NCI-H146 treated with DMSO at 0.1 percent for 48 hours (cell line): Measurements from ENCODE around the gene IL17REL.
"Not testable (repeated sequence)": the region's sequence is repeated elsewhere in the genome, so short reads cannot be mapped to it uniquely, and the experiment has no call there.

ENCODE experiments used
- DNase-seq: peaks from one replicate; lab custom pipeline; 2025; ENCODE audit not compliant: unreplicated experiment; lab: John Stamatoyannopoulos, UW

IL17REL gene

DNA sequence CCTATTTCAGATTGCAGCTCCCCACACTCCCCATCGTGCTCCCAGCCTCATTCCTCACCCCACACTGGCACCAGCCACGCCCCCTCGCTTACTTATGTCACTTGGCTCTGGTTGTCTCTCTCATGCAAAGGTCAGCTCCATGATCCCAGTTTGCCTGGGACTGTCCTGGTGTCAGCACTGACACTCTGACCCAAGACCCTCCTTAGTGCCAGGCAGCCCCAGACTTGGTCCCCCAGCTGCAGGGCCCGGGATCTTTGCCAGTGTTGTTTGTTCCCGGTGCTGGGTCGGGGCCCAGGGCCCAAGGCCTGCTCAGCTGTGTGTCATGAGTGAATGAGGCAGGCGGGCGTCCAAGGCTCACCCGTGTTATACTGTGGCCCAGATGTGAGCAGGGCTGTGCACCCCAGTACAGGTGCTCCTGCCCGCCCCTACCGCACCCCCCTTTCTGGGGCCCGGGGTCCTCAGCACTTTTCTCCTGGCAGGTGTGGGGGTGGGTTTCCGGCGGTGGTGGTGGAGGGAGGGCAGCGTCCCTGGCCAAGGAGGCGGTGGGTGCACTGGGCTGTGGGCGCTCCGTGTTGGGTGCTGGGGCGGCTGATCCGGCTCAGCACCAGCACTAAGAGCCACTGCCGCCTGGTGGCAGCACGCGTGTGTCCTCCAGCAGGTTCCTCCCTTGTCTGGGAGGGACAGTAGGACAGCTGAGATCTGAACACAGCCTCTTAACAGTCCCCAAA, 19.5 kb downstream of the IL17REL start:
- DNase-seq: no peak

DNA sequence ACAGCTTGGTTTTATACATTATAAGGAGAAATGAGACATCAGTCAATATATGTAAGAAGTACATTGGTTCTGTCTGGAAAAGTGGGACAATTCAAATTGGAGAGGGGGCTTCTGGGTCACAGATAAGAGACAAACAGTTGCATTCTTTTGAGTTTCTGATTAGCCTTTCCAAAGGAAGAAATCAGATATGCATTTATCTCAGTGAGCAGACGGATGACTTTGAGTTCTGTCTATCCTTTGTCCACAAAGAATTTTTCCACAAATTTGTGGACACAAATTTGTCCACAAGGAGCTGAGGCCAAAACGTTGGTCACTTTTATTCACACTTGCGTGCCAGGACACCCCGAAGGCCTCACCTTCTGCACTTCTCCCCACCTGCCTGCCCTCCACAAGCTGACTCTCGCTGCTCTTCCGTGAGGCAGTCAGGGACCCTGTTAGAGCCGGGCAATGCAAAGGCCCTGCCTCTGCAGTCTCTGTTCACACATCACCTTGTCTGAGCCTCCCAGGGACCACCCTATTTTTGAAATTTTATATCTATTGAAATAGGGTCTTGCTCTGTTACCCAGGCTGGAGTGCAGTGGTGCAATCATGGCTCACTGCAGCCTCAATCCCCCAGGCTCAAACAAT, 20.5 kb downstream of the IL17REL start:
- DNase-seq: no peak

DNA sequence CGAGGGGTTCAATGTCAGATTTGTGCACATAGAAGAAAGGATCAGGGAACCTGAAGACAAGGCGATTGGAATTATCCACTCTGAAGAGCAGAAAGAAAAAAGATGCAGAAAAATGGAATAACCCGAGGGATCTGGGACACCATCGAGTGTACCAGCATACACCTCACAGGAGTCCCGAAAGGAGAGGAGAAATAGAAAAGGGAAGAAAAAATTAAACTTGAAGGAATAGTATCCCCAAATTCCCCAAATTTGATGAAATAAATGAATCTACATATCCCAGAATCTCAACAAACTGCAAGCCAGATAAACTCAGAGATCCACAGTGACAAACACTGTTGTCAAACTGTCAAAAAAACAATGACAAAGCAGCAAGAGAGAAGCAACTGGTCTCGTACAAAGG, 21.4 kb downstream of the IL17REL start:
- DNase-seq: no peak

DNA sequence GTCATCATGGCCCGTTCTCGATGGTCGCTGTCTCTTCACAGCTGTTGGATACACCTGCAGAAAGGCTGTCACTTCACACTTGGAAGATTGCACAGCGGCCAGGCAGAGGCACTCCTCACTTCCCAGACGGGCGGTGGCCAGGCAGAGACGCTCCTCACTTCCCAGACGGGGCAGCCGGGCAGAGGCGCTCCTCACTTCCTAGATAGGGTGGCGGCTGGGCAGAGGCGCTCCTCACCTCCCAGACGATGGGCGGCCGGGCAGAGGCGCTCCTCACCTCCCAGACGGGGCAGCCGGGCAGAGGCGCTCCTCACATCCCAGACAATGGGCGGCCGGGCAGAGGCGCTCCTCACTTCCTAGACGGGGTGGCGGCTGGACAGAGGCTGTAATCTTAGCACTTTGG, 22.7 kb downstream of the IL17REL start:
- not testable (repeated sequence) for DNase-seq

DNA sequence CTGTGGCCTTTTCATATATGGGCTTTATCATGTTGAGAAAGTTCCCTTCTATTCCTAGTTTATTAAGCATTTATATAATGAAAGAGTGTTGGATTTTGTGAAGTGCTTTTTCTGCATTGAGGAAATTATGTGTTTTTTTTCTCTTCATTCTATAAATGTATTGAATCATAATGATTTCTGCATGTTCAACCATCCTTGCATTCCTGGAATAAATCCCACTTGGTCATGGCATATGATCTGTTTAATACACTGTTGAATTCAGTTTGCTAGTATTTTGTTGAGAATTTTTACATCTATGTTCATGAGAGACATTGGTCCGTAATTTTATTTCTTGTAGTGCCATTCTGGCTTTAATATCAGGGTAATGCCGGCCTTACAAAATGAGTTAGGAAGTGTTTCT, 26.2 kb downstream of the IL17REL start:
- DNase-seq: no peak

DNA sequence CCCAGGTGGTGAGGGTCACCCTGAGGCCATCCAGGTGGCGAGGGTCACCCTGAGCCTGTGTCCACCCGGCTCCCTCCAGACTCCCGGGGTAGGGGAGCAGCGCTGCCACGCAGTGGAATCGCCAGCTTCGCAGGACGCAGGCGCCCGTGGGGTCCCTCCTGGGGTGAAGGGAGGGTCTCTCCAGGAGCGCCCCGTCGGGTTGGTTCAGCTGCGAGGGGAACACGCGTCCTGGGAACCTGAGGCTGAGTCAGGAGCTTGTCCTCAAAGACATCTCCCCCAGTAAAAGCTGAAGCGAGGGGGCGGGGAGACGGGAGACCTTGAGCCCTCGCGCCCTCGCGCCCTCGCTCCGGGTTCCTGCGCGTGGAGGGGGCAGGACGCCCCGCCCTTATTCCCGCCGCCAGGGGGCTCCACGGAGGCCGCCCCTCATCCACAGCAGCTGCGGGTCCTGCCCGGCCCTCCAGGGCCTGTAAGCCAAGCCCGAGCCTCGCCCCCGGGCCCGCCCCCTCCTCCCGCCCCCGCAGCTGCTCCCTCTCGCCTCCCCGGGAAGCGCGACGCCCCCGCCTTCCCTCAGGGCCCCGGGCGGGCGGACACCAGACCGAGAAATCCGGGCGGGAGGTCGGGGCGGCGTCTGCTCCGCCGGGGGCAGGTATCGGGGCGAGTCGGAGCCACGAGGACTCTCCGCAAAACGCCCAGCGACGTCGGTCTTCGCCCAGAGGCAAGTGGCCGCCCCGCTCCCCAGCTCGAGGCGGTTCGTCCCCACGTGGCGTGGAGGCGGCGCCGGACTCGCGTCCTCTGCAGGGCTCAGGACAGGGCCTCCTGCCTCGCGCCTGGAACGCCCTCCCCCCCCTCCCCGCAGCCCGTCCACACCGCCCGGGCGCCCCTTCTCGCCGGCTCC, 29.2 kb downstream of the IL17REL start:
- DNase-seq: no peak

DNA sequence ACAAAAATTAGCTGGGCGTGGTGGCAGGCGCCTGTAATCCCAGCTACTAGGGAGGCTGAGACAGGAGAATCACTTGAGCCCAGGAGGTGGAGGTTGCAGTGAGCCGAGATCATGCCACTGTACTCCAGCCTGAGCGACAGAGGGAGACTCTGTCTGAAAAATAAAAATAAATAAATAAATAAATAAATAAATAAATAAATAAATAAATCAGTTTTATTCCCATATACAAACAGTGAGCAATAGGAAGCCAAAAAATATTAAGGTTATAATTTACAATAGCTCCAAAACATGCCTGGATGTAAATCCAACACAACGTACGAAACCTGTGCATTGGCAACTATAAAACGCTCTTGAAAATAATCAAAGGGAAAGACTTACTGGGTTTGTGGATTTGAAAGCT, 30.8 kb downstream of the IL17REL start:
- not testable (repeated sequence) for DNase-seq

DNA sequence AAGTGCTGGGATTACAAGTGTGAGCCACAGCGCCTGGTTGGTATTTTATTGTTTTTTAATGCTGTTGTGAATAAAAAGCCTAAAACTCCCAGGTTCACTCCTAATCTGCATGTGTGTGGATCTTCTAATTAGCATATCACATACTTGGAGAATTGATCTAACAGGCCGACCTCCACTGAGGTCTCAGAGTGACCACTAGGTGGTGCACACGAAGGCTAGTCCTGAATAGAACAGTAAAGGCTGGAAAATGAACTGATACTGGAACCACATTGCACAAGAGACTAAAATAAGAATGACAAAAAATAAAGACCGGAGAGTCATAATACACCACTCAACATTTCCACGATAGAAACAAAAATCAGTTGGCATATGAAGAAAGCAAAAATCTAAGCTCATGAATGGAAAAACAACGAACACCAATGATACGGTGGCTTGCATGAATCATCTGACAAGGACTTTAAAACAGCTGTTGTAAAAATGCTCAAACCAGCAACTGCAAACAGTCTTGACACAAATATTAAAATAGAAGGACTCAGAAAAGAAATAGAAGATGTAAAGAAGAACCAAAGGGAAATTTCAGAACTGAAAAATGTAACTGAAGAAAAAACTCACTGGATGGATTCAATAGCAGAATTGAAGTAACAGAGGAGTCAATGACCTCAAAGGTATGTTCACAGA, 32.8 kb downstream of the IL17REL start:
- no peak for DNase-seq

DNA sequence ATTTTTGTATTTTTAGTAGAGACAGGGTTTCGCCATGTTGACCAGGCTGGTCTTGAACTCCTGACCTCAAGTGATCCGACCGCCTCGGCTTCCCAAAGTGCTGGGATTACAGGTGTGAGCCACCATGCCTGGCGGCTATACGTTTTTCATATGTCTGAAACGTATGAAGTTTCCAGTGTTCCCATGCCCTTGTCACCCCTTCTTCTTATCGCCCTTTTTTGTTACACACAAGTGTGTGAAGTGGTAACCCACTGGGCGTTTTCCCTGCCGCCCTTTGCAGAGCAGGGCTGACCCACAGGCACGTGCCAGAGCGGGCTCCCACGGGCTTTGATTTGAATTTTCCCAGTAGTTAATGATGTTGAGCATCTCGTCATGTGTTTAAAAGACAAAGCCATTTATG, 35.0 kb downstream of the IL17REL start:
- DNase-seq: no peak

DNA sequence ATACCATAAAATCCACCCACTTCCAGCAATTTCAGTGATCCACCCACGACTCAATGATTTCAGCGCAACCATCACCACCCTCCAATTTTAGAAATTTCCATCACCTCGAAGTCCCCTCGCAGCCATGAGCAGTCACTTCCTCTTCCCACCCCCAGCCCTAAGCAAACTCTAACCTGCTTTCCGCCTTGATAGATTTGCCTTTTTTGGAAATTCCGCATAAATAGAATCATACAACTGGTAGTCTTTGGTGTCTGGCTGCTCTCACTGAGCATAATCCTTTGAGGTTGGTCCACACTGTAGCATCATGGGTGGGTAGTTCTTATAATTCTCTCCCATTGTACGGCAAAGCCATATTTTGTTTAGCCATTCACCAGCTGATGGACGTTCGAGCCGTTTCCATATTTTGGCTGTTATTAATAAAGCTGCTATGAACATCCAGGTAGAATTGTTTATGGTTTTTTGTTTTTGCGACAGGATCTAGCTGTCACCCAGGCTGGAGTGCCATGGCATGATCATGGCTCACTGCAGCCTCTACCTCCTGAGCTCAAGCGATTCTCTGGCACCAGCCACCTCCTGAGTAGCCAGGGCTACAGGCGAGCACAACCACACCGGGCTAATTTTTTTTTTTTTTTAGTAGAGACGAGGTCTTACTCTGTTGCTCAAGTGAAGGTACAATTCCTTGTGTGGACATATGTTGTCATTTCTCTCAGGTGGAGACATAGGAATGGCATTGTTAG, 36.0 kb downstream of the IL17REL start:
- no peak for DNase-seq

DNA sequence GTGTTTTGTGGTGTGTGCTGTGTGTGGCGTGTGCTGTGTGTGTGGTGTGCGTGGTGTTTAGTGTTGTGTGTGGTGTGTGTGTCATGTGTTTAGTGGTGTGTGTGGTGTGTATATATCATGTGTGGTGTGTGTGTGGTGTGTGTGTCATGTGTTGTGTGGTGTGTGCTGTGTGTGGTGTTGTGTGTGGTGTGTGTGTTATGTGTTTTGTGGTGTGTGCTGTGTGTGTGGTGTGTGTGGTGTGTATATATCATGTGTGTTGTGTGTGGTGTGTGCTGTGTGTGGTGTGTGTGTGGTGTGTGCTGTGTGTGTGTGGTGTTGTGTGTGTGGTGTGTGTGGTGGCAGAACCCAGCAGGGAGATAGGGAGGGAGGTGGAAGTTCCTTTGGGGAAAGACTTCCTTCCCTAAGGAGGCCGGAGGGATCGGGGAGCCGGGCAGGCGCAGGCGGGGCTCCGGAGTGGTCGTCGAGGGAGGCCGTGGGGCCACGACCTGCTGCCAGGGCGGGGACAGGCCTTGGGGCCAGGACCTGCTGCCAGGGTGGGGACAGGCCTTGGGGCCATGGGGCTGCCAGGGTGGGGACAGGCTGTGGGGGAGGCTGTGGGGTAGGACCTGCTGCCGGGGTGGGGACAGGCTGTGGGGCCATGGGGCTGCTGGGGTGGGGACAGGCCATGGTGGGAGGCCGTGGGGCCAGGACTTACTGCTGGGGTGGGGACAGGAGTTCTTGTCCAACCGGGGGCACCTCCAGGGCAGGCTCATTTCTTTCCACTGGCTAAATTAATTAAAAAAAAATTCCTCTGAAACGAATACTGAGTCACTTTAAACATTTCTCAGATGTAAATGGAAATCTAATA, 36.8 kb downstream of the IL17REL start:
- DNase-seq: no peak

DNA sequence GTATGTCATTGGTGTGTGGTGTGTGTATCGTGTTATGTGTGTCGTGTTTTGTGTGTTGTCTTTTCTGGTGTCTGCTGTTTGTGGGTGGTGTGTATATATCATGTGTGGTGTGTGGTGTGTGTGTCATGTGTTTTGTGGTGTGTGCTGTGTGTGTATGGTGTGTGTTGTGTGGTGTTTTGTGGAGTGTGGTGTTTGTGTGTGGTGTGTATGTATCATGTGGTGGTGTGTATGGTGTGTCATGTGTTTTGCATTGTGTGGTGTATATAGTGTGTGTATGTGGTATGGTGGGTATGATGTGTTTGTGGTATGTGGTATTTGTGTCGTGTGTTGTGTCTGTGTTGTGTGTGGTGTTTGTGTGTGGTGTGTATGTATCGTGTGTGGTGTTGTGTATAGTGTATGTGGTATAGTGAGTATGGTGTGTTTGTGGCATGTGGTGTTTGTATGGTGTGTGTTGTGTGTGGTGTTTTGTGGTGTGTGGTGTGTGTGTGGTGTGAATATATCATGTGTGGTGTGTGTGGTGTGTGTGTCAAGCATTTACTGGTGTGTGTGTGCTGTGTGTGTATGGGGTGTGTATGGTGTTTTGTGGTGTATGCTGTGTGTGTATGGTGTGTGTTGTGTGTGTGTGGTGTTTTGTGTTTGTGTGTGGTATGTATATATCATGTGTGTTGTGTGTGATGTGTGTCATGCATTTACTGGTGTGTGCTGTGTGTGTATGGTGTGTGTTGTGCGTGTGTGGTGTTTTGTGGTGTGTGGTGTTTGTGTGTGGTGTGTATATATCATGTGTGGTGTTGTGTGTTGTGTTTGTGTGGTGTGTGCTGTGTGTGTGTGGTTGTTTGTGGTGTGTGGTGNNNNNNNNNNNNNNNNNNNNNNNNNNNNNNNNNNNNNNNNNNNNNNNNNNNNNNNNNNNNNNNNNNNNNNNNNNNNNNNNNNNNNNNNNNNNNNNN, 39.3 kb downstream of the IL17REL start:
- DNase-seq: no peak

DNA sequence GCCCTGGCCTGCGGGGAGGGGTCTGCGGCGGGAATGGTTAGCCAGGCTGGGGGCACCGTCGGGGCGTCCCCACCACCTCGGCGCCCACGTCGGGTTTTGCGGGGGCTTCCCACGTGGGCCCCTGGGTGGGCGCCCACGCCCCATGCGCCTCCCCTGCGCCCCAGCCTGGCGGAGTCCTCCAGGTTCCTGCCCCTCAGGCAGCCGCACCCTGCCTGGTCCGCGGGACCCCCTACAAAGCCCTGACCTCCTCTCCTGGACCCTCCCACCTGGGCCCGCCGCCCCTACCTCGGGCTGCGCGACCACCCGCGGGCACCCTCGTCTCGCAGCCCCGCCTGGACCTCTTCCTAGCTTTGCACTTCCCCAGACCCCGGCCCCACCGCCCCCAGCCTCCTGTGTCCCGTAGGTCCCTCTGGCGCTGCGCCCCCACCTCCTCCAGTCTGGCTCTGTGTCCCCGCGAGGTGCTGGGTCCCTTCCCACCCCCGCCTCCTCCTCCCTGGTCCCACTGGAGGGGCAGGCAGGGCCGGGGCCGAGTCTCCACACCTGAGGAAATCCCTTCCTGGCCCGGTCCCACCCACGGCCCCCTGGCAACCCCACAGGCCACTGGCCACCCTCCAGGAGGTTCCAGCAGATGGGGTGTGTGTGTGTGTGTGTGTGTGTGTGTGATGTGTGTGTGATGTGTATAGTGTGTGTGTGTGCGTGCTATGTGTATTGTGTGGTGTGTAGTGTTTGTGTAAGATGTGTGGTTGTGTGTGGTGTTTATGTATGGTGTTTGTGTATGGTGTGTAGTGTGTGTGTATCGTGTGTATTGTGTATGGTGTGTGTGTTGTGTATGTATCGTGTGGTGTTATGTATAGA, 40.2 kb downstream of the IL17REL start:
- DNase-seq: no peak

DNA sequence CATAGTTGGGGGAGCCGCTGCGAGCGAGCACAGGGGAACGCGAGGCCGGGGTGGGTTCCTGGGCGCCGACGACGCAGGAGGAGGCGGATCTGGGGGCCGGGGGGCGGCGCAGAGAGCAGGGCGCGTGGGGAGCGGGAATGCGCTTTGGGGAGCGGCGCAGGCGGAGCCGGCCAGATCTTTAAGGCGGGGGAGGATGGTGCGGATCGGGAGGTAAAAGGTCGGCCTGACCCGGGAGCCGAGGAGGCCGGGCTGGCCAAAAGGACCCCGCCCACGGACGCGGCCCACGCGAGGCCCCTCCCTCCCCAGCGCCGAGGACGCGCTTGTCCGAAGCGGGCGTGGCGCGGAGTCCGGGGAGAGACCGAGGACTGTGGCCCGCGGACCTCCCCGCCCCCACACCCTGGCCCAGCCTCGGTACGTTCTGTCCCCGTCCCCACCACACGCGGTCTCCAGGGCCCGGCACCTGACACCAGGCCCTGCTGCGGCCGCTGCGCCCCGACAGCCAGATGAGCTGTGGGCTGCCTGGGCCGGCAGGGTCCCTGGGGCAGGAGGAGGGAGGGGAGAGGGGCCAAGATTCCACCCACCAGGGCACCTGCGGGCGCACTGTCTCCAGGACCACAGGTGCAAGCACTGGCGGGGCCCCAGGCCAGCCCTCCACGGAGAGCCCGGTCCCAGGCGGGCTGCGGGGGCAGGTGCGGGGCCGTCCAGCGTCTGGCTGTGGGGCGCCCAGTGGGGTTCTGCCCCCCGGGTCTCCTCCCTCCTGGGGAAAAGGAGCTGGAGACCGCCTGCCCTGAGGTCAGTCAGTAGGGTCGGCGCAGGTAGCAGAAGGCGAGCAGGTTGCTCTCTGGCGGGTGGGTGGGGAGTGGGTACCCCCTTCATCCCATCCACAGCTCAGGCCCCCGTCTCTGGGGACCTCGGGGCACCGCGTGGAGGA, 41.1 kb downstream of the IL17REL start:
- DNase-seq: no peak

DNA sequence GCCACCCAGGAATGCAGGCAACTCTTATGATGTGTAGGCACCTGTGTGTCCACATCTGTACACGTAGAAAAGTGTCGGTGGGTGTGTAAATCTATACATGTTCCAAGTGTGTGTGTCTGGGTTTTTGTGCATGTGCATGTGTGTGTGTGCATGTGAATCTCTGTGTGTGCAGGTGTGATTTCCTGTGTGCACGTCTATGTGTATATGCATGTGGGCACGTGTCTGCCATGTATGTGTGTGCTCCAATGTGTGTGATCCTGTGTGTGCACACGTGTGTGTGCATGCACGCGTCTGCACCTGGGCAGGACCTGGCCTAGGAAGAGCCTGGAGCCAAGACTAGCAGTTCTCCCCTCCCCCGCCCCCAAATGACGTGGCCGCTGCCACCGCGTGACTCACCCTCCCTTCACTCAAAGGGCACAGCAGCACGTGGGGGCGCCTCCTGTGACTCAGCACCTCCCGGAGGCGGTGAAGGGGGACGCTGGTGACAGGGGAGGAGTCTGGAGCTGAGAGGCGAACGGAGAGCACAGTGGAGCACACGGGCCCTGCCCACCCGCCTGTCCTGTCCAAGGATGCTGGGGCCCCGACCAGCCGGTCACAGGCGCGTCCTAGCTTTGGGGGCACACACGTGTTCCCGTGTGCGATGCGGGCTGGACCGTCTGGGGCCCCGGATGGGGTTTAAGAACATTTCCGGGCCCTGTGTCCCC, 41.9 kb downstream of the IL17REL start:
- DNase-seq: no peak
